Measurements from ENCODE around the gene HIGD1B.

GRCh38 chr17:44859701-44860100 lies 12.0 kb downstream of the HIGD1B start:
- no peak for TF ChIP-seq CTCF (IDR thresholded peaks at IDR 0.05)
- TF ChIP-seq EZH2 (IDR thresholded peaks at IDR 0.05; ENCODE audit: borderline replicate concordance, insufficient read depth, low read depth, low read length, poor library complexity, severe bottlenecking), result no peak

Data from B cell (primary cell).